ENCODE measurements around the gene RNFT1.
"Not testable (repeated sequence)": the region's sequence is repeated elsewhere in the genome, so short reads cannot be mapped to it uniquely, and the experiment has no call there.

RNFT1 gene

GRCh38 chr17:59972778-59973177, 8.2 kb upstream of the RNFT1 start:
- Mint-ChIP-seq H3K4me1 (no peaks in the 10 kb centered on the region), H3K36me3 (ENCODE audit: low read depth) (no peaks in the 10 kb centered on the region), H3K4me3 (no peak overlapping the region), H3K27me3 (ENCODE audit: low read depth, poor library complexity) (peaks cover 15% of the 10 kb centered on the region), H3K27ac (no peak overlapping the region), H3K9me3 (peaks cover 6% of the 10 kb centered on the region)
- TF ChIP-seq CTCF (IDR thresholded peaks at IDR 0.05), result no peak
- DNase-seq, result no peak

- H3K4me1 Mint-ChIP-seq; H3K27ac Mint-ChIP-seq; H3K4me3 Mint-ChIP-seq; H3K9me3 Mint-ChIP-seq; DNase-seq; H3K36me3 Mint-ChIP-seq (ENCODE audit: low read depth): not testable (repeated sequence)
- peaks cover 15% of the 10 kb centered on the region for H3K27me3 Mint-ChIP-seq (ENCODE audit: low read depth, poor library complexity)
These were observed 7.2 kb upstream of the RNFT1 start for GRCh38 chr17:59971771-59972170.

- Mint-ChIP-seq H3K9me3 (no peaks in the 10 kb centered on the region), H3K27me3 (ENCODE audit: low read depth, poor library complexity) (peaks cover 4% of the 10 kb centered on the region), H3K4me1 (peaks cover 19% of the 10 kb centered on the region), H3K4me3 (peak overlapping the region; percentile 86), H3K36me3 (ENCODE audit: low read depth) (peaks cover 23% of the 10 kb centered on the region), H3K27ac (peak overlapping the region; percentile 87)
- peak; percentile 38 for DNase-seq
- TF ChIP-seq CTCF (IDR thresholded peaks at IDR 0.05), result no peak
These were observed 630 bp downstream of the RNFT1 start for GRCh38 chr17:59963738-59964481.

GRCh38 chr17:59962739-59963318, 1.7 kb downstream of the RNFT1 start:
- no peak for TF ChIP-seq CTCF (IDR thresholded peaks at IDR 0.05)
- H3K36me3 Mint-ChIP-seq (ENCODE audit: low read depth), result peaks cover 27% of the 10 kb centered on the region
- no peaks in the 10 kb centered on the region for H3K9me3 Mint-ChIP-seq
- no peak overlapping the region for H3K27ac Mint-ChIP-seq
- DNase-seq, result no peak
- peaks cover 19% of the 10 kb centered on the region for H3K4me1 Mint-ChIP-seq
- H3K27me3 Mint-ChIP-seq (ENCODE audit: low read depth, poor library complexity), result peaks cover 4% of the 10 kb centered on the region
- peak overlapping the region; percentile 86 for H3K4me3 Mint-ChIP-seq

GRCh38 chr17:59959574-59959973, 5.0 kb downstream of the RNFT1 start:
- H3K4me1 Mint-ChIP-seq, result peaks cover 14% of the 10 kb centered on the region
- H3K9me3 Mint-ChIP-seq; H3K27me3 Mint-ChIP-seq (ENCODE audit: low read depth, poor library complexity); H3K4me3 Mint-ChIP-seq; DNase-seq; H3K27ac Mint-ChIP-seq: not testable (repeated sequence)
- peaks cover 51% of the 10 kb centered on the region for H3K36me3 Mint-ChIP-seq (ENCODE audit: low read depth)

- H3K27me3 Mint-ChIP-seq (ENCODE audit: low read depth, poor library complexity), result no peaks in the 10 kb centered on the region
These were observed 9.7 kb downstream of the RNFT1 start for GRCh38 chr17:59954856-59955255.

More at GRCh38 chr17:59954856-59955255, 9.7 kb downstream of the RNFT1 start:
- peaks cover 59% of the 10 kb centered on the region for H3K36me3 Mint-ChIP-seq (ENCODE audit: low read depth)
- no peaks in the 10 kb centered on the region for H3K9me3 Mint-ChIP-seq
- H3K4me1 Mint-ChIP-seq, result no peaks in the 10 kb centered on the region
- DNase-seq, result no peak
- no peak overlapping the region for H3K27ac Mint-ChIP-seq
- no peak for TF ChIP-seq CTCF (IDR thresholded peaks at IDR 0.05)
- no peak overlapping the region for H3K4me3 Mint-ChIP-seq

All from nephron progenitor cell (in vitro differentiated cells).